H9 (cell line): Measurements from ENCODE around the gene KIAA1614. TPM values are rescaled to one million over a fixed set of nuclear protein-coding genes. Genes with fewer than 3 reads are reported as not detected.
"Not testable (repeated sequence)": the region's sequence is repeated elsewhere in the genome, so short reads cannot be mapped to it uniquely, and the experiment has no call there.

Experiments
- DNase-seq: peaks from one replicate; pipeline ENCODE4 v3.0.0-alpha.2; 2017
- H2AFZ ChIP-seq: one replicate; pipeline ENCODE4 v1.6.1; 2013; ENCODE audit warnings: mild to moderate bottlenecking, low read length, control low read depth, moderate library complexity
- H2AK5ac ChIP-seq: 2 replicates; pipeline ENCODE4 v1.6.1; 2013; ENCODE audit warnings: low read length, control low read depth, mixed read lengths; ENCODE audit not compliant: insufficient read length
- H2BK120ac ChIP-seq: one replicate; pipeline ENCODE4 v1.6.1; 2013; ENCODE audit warnings: low read depth, mild to moderate bottlenecking, low read length, control low read depth, inconsistent platforms; ENCODE audit not compliant: poor library complexity, severe bottlenecking
- H2BK12ac ChIP-seq: 2 replicates; pipeline ENCODE4 v1.6.1; 2013; ENCODE audit warnings: low read length, control low read depth, mixed read lengths, low read depth; ENCODE audit not compliant: insufficient read length
- H2BK15ac ChIP-seq: 2 replicates; pipeline ENCODE4 v1.6.1; 2013; ENCODE audit warnings: low read depth, low read length, control low read depth
- H2BK20ac ChIP-seq: one replicate; pipeline ENCODE4 v1.6.1; 2013; ENCODE audit warnings: low read depth, mild to moderate bottlenecking, low read length, control low read depth, inconsistent platforms; ENCODE audit not compliant: poor library complexity, severe bottlenecking
- H2BK5ac ChIP-seq: 2 replicates; pipeline ENCODE4 v1.6.1; 2013; ENCODE audit warnings: low read length, control low read depth, mixed read lengths; ENCODE audit not compliant: insufficient read length
- H3K14ac ChIP-seq: 2 replicates; pipeline ENCODE4 v1.6.1; 2013; ENCODE audit warnings: low read length, control low read depth; ENCODE audit not compliant: insufficient read depth
- H3K18ac ChIP-seq: 2 replicates; pipeline ENCODE4 v1.6.1; 2013; ENCODE audit warnings: low read depth, mild to moderate bottlenecking, mixed read lengths, low read length, control low read depth; ENCODE audit not compliant: insufficient read length
- H3K23ac ChIP-seq: 2 replicates; pipeline ENCODE4 v1.6.1; 2013; ENCODE audit warnings: low read length, control low read depth, mixed read lengths, low read depth; ENCODE audit not compliant: insufficient read length
- H3K23me2 ChIP-seq: 2 replicates; pipeline ENCODE4 v1.6.1; 2013; ENCODE audit warnings: low read depth, mild to moderate bottlenecking, mixed read lengths, low read length, control low read depth; ENCODE audit not compliant: insufficient read length, poor library complexity, severe bottlenecking
- H3K27ac ChIP-seq: 2 replicates; pipeline ENCODE4 v1.5.1; 2013; ENCODE audit warnings: low read length, control low read depth, mixed read lengths, low read depth; ENCODE audit not compliant: insufficient read length
- H3K27me3 ChIP-seq: 2 replicates; pipeline ENCODE4 v1.6.1; 2013; ENCODE audit warnings: low read length, control low read depth, inconsistent platforms; ENCODE audit not compliant: insufficient read depth
- H3K4ac ChIP-seq: 2 replicates; pipeline ENCODE4 v1.6.1; 2013; ENCODE audit warnings: low read depth, mild to moderate bottlenecking, control low read depth, inconsistent platforms, low read length, moderate library complexity
- H3K4me1 ChIP-seq: 2 replicates; pipeline ENCODE4 v1.6.1; 2013; ENCODE audit warnings: low read length, control low read depth, inconsistent platforms; ENCODE audit not compliant: insufficient read depth
- H3K4me2 ChIP-seq: 2 replicates; pipeline ENCODE4 v1.6.1; 2013; ENCODE audit warnings: low read length, control low read depth, mixed read lengths; ENCODE audit not compliant: insufficient read length, insufficient read depth
- H3K56ac ChIP-seq: 2 replicates; pipeline ENCODE4 v1.6.1; 2013; ENCODE audit warnings: low read depth, mild to moderate bottlenecking, mixed read lengths, low read length, control low read depth; ENCODE audit not compliant: insufficient read length
- H3K79me1 ChIP-seq: 2 replicates; pipeline ENCODE4 v1.6.1; 2013; ENCODE audit warnings: low read depth, mild to moderate bottlenecking, moderate library complexity, low read length, control low read depth, inconsistent platforms; ENCODE audit not compliant: insufficient read depth, poor library complexity, severe bottlenecking
- H3K79me2 ChIP-seq: 2 replicates; pipeline ENCODE4 v1.6.1; 2013; ENCODE audit warnings: low read length, control low read depth, inconsistent platforms; ENCODE audit not compliant: insufficient read depth
- H3K9ac ChIP-seq: 2 replicates; pipeline ENCODE4 v1.6.1; 2013; ENCODE audit warnings: low read length, control low read depth, mixed read lengths; ENCODE audit not compliant: insufficient read length; ENCODE audit errors: extremely low read depth
- H3K9me3 ChIP-seq: one replicate; pipeline ENCODE4 v1.6.1; 2013; ENCODE audit warnings: low read depth, low read length, inconsistent platforms; ENCODE audit not compliant: control insufficient read depth
- H3T11ph ChIP-seq: one replicate; pipeline ENCODE4 v1.6.1; 2013; ENCODE audit warnings: mild to moderate bottlenecking, low read length, control low read depth, inconsistent platforms
- H4K20me1 ChIP-seq: one replicate; pipeline ENCODE4 v1.6.1; 2013; ENCODE audit not compliant: control insufficient read depth, insufficient read length, insufficient read depth
- H4K5ac ChIP-seq: 2 replicates; pipeline ENCODE4 v1.6.1; 2013; ENCODE audit warnings: low read depth, mild to moderate bottlenecking, mixed read lengths, low read length, control low read depth; ENCODE audit not compliant: insufficient read length
- H4K8ac ChIP-seq: replicated peaks from 2 replicates; pipeline ENCODE4 v1.6.1; 2013; ENCODE audit warnings: low read length, control low read depth, mixed read lengths, low read depth; ENCODE audit not compliant: insufficient read length
- H4K91ac ChIP-seq: 2 replicates; pipeline ENCODE4 v1.6.1; 2013; ENCODE audit warnings: low read depth, mild to moderate bottlenecking, moderate library complexity, mixed read lengths, low read length, control low read depth; ENCODE audit not compliant: insufficient read length
- H3K27ac Mint-ChIP-seq, 3 experiments: 2 replicates in 2 of 3; 3 replicates in 1 of 3; pipeline ENCODE4 v1.8.0; 2020 to 2021; ENCODE audit warnings: mixed read lengths in 3 of 3, mild to moderate bottlenecking in 1 of 3, moderate library complexity in 1 of 3
- H3K27me3 Mint-ChIP-seq: 2 replicates; pipeline ENCODE4 v1.8.0; 2021; ENCODE audit warnings: low read depth, mild to moderate bottlenecking, moderate library complexity, mixed read lengths
- H3K36me3 Mint-ChIP-seq, 3 experiments: 2 replicates in 2 of 3; 3 replicates in 1 of 3; pipeline ENCODE4 v1.8.0; 2020 to 2021; ENCODE audit warnings: low read depth in 3 of 3, mixed read lengths in 3 of 3; ENCODE audit not compliant: insufficient read depth in 1 of 3
- H3K4me1 Mint-ChIP-seq, 2 experiments: 2 replicates each; pipeline ENCODE4 v1.8.0; 2020; ENCODE audit warnings: mixed read lengths in 2 of 2
- H3K4me3 Mint-ChIP-seq, 2 experiments: 2 replicates in 1 of 2; 3 replicates in 1 of 2; pipeline ENCODE4 v1.8.0; 2020 to 2021; ENCODE audit warnings: mild to moderate bottlenecking in 2 of 2, mixed read lengths in 2 of 2, moderate library complexity in 1 of 2
- H3K9me3 Mint-ChIP-seq, 2 experiments: 2 replicates in 1 of 2; 3 replicates in 1 of 2; pipeline ENCODE4 v1.8.0; 2020; ENCODE audit warnings: mild to moderate bottlenecking in 2 of 2, mixed read lengths in 2 of 2, moderate library complexity in 1 of 2
- whole genome bisulfite sequencing: extraction: QIAGEN DNeasy Blood & Tissue Kit; methylation state at CpG from one replicate; pipeline ENCODE4 v1.1.7; 2013; ENCODE audit warnings: missing lambda C conversion rate, low lambda C conversion rate, mixed read lengths; ENCODE audit not compliant: insufficient read length; ENCODE audit errors: extremely low coverage; 5-methylcytosine and 5-hydroxymethylcytosine counted together
- total RNA-seq: library from RNA; stranded (reverse); gene quantifications from 2 replicates; pipeline ENCODE4 v1.2.1, GENCODE V29; 2021
- TF ChIP-seq, protein P1 (sequence below): fragments of 200-600 bp; sonication (generic); conservative IDR thresholded peaks from 3 replicates; pipeline ENCODE4 v1.8.0; 2021; ENCODE audit warnings: antibody characterized with exemption, mild to moderate bottlenecking

KIAA1614 gene
- total RNA-seq, 1 experiment from 2014 or later = 1.3 TPM

DNA sequence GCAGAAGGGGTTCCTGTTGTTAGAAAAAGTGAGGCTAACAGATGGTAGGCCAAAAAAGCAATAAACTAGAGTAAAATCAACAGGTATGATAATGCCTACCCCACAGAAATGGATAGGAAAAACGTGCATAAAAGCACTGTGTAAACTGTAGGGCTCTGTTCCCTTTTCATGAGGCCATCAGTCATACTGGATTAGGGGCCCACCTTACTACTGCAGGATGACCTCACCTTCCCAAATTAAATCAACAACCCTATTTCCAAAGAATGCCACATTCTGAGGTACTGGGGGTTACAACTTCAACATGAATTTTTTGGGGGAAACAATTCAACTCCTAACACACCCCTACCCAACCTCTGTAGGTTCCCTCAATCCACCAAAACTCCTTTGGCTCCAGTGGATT, 54.9 kb downstream of the KIAA1614 start:
- Histone ChIP-seq H3K9ac (no peak overlapping the region), H4K5ac (no peak overlapping the region), H3K4me2 (no peak overlapping the region), H3K18ac (no peak overlapping the region), H3K23me2 (no peaks in the 10 kb centered on the region), H4K20me1 (no peaks in the 10 kb centered on the region), H3T11ph (no peak overlapping the region), H2AFZ (no peak overlapping the region), H3K4me1 (no peaks in the 10 kb centered on the region), H2BK12ac (no peak overlapping the region), H3K9me3 (no peaks in the 10 kb centered on the region), H2BK5ac (no peak overlapping the region), H3K23ac (no peak overlapping the region), H3K79me2 (no peaks in the 10 kb centered on the region), H4K8ac (no peak overlapping the region), H2BK120ac (no peak overlapping the region), H3K27ac (no peak overlapping the region), H3K79me1 (peaks cover 5% of the 10 kb centered on the region), H4K91ac (no peak overlapping the region), H2AK5ac (no peak overlapping the region), H3K27me3 (no peaks in the 10 kb centered on the region), H3K14ac (no peak overlapping the region), H3K4ac (no peak overlapping the region), H2BK15ac (no peak overlapping the region), H2BK20ac (no peak overlapping the region), H3K56ac (no peak overlapping the region)
- H3K4me1 Mint-ChIP-seq = peaks cover 8 to 9% of the 10 kb centered on the region in 2 experiments; a peak in 2 of 4 replicates
- TF ChIP-seq, protein P1, sequence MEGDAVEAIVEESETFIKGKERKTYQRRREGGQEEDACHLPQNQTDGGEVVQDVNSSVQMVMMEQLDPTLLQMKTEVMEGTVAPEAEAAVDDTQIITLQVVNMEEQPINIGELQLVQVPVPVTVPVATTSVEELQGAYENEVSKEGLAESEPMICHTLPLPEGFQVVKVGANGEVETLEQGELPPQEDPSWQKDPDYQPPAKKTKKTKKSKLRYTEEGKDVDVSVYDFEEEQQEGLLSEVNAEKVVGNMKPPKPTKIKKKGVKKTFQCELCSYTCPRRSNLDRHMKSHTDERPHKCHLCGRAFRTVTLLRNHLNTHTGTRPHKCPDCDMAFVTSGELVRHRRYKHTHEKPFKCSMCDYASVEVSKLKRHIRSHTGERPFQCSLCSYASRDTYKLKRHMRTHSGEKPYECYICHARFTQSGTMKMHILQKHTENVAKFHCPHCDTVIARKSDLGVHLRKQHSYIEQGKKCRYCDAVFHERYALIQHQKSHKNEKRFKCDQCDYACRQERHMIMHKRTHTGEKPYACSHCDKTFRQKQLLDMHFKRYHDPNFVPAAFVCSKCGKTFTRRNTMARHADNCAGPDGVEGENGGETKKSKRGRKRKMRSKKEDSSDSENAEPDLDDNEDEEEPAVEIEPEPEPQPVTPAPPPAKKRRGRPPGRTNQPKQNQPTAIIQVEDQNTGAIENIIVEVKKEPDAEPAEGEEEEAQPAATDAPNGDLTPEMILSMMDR = no peak
- no peaks in the 10 kb centered on the region for H3K9me3 Mint-ChIP-seq
- H3K36me3 Mint-ChIP-seq = peaks cover 24 to 68% (median 41%) of the 10 kb centered on the region in 3 experiments
- H3K27me3 Mint-ChIP-seq = no peaks in the 10 kb centered on the region
- no peak overlapping the region for H3K4me3 Mint-ChIP-seq
- no peak for DNase-seq
- H3K27ac Mint-ChIP-seq = peak overlapping the region in 1 of 3 experiments; percentile 49; a peak in 1 of 7 replicates
- WGBS = no CpG with 5 or more reads among the region's 1 CpG

DNA sequence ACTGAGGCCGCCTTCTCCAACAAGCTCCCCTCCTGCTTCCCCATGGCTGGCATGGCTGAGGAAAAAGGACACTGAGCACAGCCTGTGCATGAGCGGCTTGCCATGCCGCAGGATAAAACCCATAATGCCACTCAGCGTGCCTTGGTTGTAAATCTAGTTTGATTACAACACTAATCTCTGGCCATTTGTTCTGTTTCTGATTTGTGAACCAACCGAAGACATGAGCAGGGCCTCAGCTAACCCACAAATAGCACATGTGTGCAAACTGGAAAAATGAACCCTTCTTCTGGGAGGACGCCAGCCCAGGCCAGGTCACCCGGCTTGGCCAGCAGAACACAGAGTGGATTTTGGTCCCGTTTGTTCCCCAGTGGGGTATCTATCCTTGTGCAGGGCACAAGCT, 56.1 kb downstream of the KIAA1614 start:
- not testable (repeated sequence) for H2AFZ ChIP-seq, H4K20me1 ChIP-seq, H2BK5ac ChIP-seq, H4K5ac ChIP-seq, H3K56ac ChIP-seq, H2BK15ac ChIP-seq, H3K9ac ChIP-seq, H3K4me1 Mint-ChIP-seq, H2AK5ac ChIP-seq, H2BK120ac ChIP-seq, H4K91ac ChIP-seq, H2BK12ac ChIP-seq, H3K4ac ChIP-seq, H3K27ac ChIP-seq, H2BK20ac ChIP-seq, H3K14ac ChIP-seq, H3K9me3 Mint-ChIP-seq, H3K23ac ChIP-seq, H3K27me3 ChIP-seq, H3K23me2 ChIP-seq, DNase-seq, H4K8ac ChIP-seq, H3K4me1 ChIP-seq, H3K27me3 Mint-ChIP-seq, H3K4me3 Mint-ChIP-seq, H3K27ac Mint-ChIP-seq, H3K4me2 ChIP-seq, H3K79me1 ChIP-seq, H3K18ac ChIP-seq, H3T11ph ChIP-seq, H3K79me2 ChIP-seq, H3K9me3 ChIP-seq
- no CpG with 5 or more reads among the region's 8 CpGs for WGBS
- H3K36me3 Mint-ChIP-seq = peaks cover 25 to 76% (median 52%) of the 10 kb centered on the region in 3 experiments
